DOHH2 (cell line): ENCODE results near the gene TBCK.

ENCODE experiments used
- CTCF ChIP-seq: fragments of 200-600 bp; sonication (generic); IDR thresholded peaks from one replicate; pipeline ENCODE4 v1.5.1; 2014; ENCODE audit warnings: antibody characterized with exemption, mild to moderate bottlenecking, low read depth, low read length; ENCODE audit not compliant: poor library complexity, severe bottlenecking
- EZH2phosphoT487 ChIP-seq: fragments of 200-600 bp; sonication (generic); IDR thresholded peaks from 2 replicates; pipeline ENCODE4 v1.6.1; 2017; ENCODE audit warnings: borderline replicate concordance, mild to moderate bottlenecking, antibody characterized with exemption, low read length, moderate library complexity, mixed read lengths

- TF ChIP-seq CTCF (no peak), EZH2phosphoT487 (no peak)
Observed at GRCh38 chr4:105994841-105995501, 321.0 kb downstream of the TBCK start.
